GM19438 (cell line): ENCODE measurements around the gene GNLY.

Experiments used
- ATAC-seq: cut with Tn5 transposase; IDR thresholded peaks from one replicate; pipeline ENCODE4 v1.9.1; 2021; ENCODE audit warnings: low read depth; ENCODE audit not compliant: unreplicated experiment

Gene GNLY

GRCh38 chr2:85681776-85682175, 12.4 kb upstream of the GNLY start:
- ATAC-seq: no peak

DNA sequence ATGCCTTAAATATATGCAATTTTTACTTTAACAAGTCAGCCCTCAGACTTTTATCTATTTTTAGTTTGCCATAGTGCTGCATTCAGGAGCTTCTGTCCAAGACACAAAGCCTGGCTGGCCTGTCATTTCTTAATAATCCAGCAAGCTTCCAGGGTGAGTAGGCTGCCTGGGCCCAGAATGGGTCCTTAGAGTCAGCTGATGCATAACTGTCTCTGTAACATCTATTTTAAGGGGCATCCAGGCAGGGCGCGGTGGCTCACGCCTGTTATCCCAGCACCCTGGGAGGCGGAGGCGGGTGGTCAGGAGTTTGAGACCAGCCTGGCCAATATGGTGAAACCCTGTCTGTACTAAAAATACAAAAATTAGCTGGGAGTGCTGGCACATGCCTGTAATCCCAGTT, 11.8 kb upstream of the GNLY start:
- ATAC-seq: no peak

DNA sequence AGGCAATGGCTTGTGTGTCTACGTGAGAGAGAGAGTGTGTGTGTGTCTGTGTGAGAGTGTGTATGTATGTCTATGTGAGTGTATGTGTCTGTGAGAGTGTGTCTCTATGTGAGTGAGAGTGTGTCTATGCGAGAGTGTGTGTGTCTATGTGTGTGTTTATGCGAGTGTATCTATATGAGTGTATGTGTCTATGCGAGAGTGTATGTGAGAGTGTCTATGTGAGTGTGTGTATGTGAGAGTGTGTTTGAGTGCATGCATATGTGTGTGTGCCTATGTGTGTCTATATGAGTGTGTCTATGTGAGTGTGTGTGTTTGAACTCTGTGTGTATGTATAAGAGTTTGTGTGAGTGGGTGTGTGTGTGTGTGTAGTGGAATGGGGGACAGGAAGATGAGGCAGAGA, 9.8 kb upstream of the GNLY start:
- no peak for ATAC-seq

DNA sequence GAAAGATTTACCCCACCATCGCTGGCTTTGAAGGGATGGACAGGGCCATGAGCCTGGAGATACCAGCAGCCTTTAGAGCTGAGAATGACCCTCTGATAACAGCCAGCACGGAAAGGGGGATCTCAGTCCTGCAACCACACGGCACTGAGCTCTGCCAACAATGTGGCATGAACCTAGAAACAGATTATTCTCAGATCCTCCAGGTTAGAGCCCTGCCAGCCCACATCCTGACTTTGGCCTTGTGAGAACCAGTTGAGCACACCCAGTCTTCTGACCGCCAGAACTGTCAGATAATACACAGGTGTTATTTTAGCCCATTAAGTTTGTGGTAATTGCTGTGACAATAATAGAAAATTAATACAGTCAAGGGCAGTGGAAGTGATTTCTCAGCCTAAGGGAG, 9.4 kb upstream of the GNLY start:
- no peak for ATAC-seq

GRCh38 chr2:85690932-85691331, 3.2 kb upstream of the GNLY start:
- ATAC-seq: no peak

- ATAC-seq: no peak
Measured at GRCh38 chr2:85692039-85692645, 2.0 kb upstream of the GNLY start.

- no peak for ATAC-seq
Measured at GRCh38 chr2:85695121-85695520, 963 bp downstream of the GNLY start.

DNA sequence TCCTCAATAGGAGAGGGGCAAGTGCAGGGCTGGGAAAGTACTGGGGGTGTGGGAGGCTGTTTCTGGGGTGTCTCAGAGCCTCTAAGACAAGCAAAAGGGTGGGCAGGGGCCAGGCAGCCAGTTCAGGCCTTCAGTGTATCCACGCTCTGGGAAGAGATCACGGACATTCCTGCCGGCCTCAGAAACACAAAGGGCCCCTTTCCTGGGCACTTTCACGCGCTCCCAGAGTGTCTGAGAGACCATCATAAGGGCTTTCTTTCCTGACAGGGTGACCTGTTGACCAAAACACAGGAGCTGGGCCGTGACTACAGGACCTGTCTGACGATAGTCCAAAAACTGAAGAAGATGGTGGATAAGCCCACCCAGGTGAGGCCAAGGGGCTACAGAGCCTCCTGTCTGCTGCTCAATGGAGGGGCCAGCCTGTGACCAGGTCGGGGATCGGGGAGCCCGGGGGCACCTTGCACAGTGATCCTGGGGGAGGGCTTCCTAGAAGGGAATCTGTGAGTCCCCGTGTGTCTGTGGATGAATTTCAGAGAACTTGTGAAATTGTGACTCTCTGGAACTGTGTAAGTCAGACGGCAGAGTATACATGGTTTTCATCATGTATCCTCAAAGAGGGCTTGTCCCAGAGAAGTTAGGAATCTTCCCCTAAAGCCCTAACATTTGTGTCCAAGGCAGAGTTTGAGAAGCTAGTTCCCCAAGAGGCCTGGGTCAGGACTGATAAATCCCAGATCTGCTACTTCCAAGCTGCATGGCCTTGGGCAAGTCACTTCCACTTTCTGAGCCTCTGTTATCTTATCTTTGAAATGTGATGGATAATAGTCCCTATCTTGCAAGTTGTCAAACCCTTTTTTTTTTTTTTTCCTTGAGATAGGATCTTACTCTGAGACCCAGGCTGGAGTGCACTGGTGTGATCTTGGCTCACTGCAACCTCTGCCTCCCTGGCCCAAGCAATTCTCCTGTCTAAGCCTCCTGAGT, 1.8 kb downstream of the GNLY start:
- no peak for ATAC-seq

- no peak for ATAC-seq
Measured at GRCh38 chr2:85697096-85697495, 2.9 kb downstream of the GNLY start.

- ATAC-seq: no peak
Measured at GRCh38 chr2:85697716-85698115, 3.6 kb downstream of the GNLY start.

- ATAC-seq: no peak
Measured at GRCh38 chr2:85698184-85698879, 4.2 kb downstream of the GNLY start.

GRCh38 chr2:85698880-85699254, 4.7 kb downstream of the GNLY start:
- no peak for ATAC-seq

GRCh38 chr2:85699325-85699724, 5.2 kb downstream of the GNLY start:
- ATAC-seq: no peak

GRCh38 chr2:85702172-85702571, 8.0 kb downstream of the GNLY start:
- ATAC-seq: no peak

DNA sequence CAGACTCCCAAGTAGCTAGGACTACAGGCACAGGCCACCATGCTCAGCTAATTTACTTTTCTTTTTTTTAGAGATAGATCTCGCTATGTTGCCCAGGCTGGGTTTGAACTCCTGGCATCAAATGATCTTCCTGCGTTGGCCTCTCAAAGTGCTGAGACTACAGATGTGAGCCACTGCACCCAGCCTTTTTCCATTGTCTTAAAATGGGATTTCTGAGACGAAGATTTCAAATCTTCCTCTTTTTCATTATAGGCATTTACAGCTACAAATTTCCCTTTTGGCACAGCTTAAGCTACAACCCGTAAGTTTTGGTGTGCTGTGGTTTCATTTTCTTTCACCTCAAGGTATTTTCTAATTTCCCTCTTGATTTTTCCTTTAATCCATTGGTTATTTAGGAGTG, 8.6 kb downstream of the GNLY start:
- no peak for ATAC-seq

DNA sequence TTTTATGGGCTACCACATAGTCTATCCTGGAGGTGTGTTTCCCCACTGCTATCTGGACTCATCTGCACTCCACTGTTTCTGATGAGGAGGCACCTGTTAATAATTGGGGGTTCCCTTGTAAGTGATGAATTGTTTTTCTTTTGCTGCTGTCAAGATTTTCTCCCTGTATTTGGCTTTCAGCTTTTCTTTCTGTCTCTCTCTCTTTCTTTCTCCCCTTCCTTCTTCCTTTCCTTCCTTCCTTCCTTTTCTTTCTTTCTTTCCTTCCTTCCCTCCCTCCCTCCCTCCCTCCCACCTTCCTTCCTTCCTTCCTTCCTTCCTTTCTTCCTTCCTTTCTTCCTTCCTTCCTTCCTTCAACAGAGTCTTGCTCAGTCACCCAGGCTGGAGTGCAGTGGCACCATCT, 9.2 kb downstream of the GNLY start:
- ATAC-seq: no peak

- no peak for ATAC-seq
Measured at GRCh38 chr2:85704038-85704437, 9.9 kb downstream of the GNLY start.

- ATAC-seq: peak; percentile 71
Measured at GRCh38 chr2:85704800-85705679, 10.9 kb downstream of the GNLY start.

DNA sequence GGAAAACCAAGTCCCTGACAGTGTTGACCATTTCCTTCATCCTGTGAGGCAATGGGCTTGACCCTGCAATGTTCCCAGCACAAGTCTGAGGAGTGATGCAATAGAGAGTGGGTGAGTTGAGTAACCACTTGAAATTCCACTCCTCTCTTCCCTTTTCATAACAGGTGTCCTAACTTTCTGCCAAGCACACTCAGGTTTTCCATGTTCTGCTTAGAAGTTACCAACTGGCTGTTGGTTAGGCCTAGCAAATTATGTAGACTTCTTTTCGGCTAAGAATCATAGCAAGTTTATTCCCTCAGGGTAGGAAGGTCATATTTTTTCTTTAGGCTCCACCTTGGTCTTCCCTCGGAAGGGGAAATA, 11.5 kb downstream of the GNLY start:
- no peak for ATAC-seq

GRCh38 chr2:85706063-85706462, 11.9 kb downstream of the GNLY start:
- no peak for ATAC-seq
